Body of pancreas (tissue), 4 donors: Measurements from ENCODE around the gene STRA6.

Experiments used
- POLR2A ChIP-seq, 3 donors: fragments of 450-650 bp; IDR thresholded peaks; one replicate each; pipeline ENCODE4 v1.6.1; 2016; ENCODE audit warnings: antibody characterized with exemption in 3 of 3, mild to moderate bottlenecking in 2 of 3
- TF ChIP-seq, protein P1 (sequence below), 7 experiments: fragments of 450-650 bp in 4 of 7; fragments of 200-600 bp in 3 of 7; sonication (generic) in 3 of 7; IDR thresholded peaks; one replicate each; pipeline ENCODE4 v1.5.1; 2016 to 2019; ENCODE audit warnings: antibody characterized with exemption in 7 of 7

DNA sequence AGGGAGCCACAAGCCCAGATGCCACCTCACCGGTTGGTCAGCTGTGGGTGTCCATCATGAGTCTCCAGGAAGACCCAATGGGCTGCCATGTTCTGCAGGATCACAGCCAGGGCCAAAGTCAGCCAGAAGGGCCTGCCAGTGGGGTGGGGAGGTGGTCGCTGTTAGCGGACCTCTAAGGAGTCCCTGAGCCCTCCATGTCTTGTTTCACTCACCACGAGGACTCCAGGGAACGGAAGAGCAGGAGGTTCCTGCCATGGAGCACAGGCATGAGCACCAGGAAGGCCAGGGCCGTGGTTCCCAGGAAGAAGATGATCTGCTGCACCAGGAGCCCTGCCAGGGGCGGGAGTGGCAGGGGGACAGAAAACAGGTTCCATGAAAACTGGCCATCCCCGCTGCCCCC is 20.5 kb downstream of the STRA6 start:
- TF ChIP-seq, protein P1, sequence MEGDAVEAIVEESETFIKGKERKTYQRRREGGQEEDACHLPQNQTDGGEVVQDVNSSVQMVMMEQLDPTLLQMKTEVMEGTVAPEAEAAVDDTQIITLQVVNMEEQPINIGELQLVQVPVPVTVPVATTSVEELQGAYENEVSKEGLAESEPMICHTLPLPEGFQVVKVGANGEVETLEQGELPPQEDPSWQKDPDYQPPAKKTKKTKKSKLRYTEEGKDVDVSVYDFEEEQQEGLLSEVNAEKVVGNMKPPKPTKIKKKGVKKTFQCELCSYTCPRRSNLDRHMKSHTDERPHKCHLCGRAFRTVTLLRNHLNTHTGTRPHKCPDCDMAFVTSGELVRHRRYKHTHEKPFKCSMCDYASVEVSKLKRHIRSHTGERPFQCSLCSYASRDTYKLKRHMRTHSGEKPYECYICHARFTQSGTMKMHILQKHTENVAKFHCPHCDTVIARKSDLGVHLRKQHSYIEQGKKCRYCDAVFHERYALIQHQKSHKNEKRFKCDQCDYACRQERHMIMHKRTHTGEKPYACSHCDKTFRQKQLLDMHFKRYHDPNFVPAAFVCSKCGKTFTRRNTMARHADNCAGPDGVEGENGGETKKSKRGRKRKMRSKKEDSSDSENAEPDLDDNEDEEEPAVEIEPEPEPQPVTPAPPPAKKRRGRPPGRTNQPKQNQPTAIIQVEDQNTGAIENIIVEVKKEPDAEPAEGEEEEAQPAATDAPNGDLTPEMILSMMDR (IDR thresholded peaks at IDR 0.05): no peak
- TF ChIP-seq POLR2A (IDR thresholded peaks at IDR 0.05): no peak
